GM10266 (cell line): Measurements from ENCODE around the gene CD6.
"Not testable (repeated sequence)": the region's sequence is repeated elsewhere in the genome, so short reads cannot be mapped to it uniquely, and the experiment has no call there.

Experiments
- DNase-seq: peaks from one replicate; pipeline ENCODE4 v3.0.0; 2012; ENCODE audit errors: extremely low spot score
- TF ChIP-seq, protein P1 (sequence below): IDR thresholded peaks from 2 replicates; pipeline ENCODE4 v1.5.1; 2012; ENCODE audit warnings: mild to moderate bottlenecking, low read depth; ENCODE audit not compliant: control insufficient read depth, insufficient read depth; ENCODE audit errors: missing control alignments

CD6 gene

DNA sequence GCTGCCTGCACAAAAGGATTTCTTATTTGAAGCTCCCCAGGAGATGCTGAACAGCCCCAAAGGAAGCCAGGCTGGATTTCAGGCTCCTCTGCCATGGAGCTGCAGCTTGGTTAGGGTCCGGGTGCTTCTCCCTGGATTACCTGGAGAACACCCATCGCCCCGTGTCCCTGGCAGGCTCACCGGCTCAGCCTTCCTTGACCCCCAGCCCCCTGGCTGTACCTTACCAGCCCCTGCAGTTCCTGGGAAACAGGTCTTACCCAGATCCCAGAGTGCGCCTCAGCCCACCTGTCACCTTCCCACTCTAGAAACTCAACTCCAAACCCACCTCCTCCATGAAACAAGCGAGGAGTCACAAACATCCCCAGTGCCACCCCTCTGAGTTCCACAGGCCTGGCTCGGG is 85.5 kb downstream of the CD6 start:
- no peak for DNase-seq
- TF ChIP-seq, protein P1, sequence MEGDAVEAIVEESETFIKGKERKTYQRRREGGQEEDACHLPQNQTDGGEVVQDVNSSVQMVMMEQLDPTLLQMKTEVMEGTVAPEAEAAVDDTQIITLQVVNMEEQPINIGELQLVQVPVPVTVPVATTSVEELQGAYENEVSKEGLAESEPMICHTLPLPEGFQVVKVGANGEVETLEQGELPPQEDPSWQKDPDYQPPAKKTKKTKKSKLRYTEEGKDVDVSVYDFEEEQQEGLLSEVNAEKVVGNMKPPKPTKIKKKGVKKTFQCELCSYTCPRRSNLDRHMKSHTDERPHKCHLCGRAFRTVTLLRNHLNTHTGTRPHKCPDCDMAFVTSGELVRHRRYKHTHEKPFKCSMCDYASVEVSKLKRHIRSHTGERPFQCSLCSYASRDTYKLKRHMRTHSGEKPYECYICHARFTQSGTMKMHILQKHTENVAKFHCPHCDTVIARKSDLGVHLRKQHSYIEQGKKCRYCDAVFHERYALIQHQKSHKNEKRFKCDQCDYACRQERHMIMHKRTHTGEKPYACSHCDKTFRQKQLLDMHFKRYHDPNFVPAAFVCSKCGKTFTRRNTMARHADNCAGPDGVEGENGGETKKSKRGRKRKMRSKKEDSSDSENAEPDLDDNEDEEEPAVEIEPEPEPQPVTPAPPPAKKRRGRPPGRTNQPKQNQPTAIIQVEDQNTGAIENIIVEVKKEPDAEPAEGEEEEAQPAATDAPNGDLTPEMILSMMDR = no peak

GRCh38 chr11:61057615-61058014 is 86.1 kb downstream of the CD6 start:
- DNase-seq = no peak
- TF ChIP-seq, protein P1 = no peak

GRCh38 chr11:61058583-61059259 is 87.2 kb downstream of the CD6 start:
- TF ChIP-seq, protein P1 = no peak
- no peak for DNase-seq

- TF ChIP-seq, protein P1 = no peak
- DNase-seq = no peak
These were observed 87.8 kb downstream of the CD6 start for GRCh38 chr11:61059260-61059752.

GRCh38 chr11:61061081-61061826 is 89.8 kb downstream of the CD6 start:
- peak; percentile 70 for DNase-seq
- TF ChIP-seq, protein P1 = no peak

GRCh38 chr11:61062181-61062930 is 90.9 kb downstream of the CD6 start:
- TF ChIP-seq, protein P1 = no peak
- DNase-seq = no peak

DNA sequence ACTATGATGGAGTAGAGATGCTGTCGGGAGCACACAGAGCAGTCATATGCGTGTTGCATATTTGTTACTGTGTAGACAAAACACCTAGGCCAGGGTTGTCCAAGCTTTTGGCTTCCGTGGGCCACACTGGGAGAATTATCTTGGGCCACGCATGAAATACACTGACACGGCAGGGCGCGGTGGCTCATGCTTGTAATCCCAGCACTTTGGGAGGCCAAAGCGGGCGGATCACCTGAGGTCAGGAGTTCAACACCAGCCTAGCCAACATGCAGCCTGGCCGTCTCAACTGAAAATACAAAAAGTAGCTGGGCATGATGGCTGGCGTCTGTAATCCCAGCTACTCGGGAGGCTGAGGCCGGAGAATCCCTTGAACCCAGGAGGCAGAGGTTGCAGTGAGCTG is 93.8 kb downstream of the CD6 start:
- not testable (repeated sequence) for DNase-seq
